ENCODE measurements around the gene MAFF. TPM values are rescaled to one million over a fixed set of nuclear protein-coding genes. Genes with fewer than 3 reads are reported as not detected.

The MAFF gene
- total RNA-seq, 2 experiments from 2014 or later = 25.6 to 27.3 TPM

GRCh38 chr22:38191055-38191454 lies 10.7 kb upstream of the MAFF start:
- no peaks in the 10 kb centered on the region for H3K36me3 ChIP-seq (ENCODE audit: insufficient read depth, low read length)
- CTCF ChIA-PET = no interaction called here
- POLR2A ChIA-PET = no interaction called here

DNA sequence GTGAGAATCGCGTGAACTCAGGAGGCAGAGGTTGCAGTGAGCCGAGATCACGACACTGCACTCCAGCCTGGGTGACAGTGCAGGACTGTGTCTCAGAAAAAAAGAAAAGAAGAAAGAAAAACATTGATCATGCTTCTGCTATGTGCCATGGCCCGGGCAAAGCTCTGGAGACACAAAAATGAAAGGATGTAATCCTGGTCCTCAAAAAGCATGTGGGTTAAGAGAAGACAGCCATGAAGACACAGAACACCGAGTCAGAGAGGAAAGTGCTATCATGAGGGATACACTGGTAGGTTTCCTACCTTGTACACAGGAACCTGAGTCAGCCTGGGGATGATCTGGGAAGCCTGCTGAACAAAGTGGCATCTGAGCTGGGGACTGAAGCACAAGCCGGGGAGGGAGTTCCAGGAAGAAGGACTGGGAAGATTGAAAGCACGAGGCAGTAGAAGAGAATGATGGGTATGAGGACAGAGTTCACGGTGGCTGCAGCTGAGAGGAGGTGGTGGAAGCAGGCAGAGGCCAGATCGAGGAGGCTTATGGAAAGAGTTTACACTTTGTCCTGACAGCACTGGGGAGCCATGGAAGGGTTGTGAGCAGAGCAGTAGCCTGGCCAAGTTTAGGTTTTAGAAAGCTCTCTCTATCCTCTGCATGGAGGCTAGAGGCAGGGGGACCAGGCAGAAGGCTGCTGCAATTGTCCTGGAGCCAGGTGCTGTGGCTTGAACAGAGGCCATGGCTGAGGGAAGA lies 9.9 kb upstream of the MAFF start:
- TF ChIP-seq CTCF (IDR thresholded peaks at IDR 0.05) = no peak
- Mint-ChIP-seq H3K9me3 (no peaks in the 10 kb centered on the region), H3K27me3 (no peaks in the 10 kb centered on the region), H3K36me3 (ENCODE audit: low read depth) (no peaks in the 10 kb centered on the region), H3K4me1 (ENCODE audit: low read depth) (no peaks in the 10 kb centered on the region), H3K4me3 (no peak overlapping the region), H3K27ac (no peak overlapping the region)
- intact Hi-C loops (cut with DNase I, micrococcal nuclease) = no loop called here
- ATAC-seq (ENCODE audit: poor library complexity) = no peak
- ChIA-PET POLR2A (no interaction called here), CTCF (no interaction called here)
- Histone ChIP-seq H3K4me1 (ENCODE audit: insufficient read depth, low read length) (peaks cover 5% of the 10 kb centered on the region), H3K27ac (ENCODE audit: low read depth in 1 of 2, low read length in 2 of 2) (no peak overlapping the region), H3K27me3 (ENCODE audit: control insufficient read depth in 1 of 2, insufficient read depth in 2 of 2, low read length in 2 of 2) (no peaks in the 10 kb centered on the region), H3K4me3 (ENCODE audit: low read length) (no peak overlapping the region), H3K36me3 (ENCODE audit: insufficient read depth, low read length) (no peaks in the 10 kb centered on the region), H3K9me3 (ENCODE audit: control insufficient read depth in 1 of 2, insufficient read depth in 1 of 2, low read length in 2 of 2) (no peaks in the 10 kb centered on the region)
- no peak for DNase-seq

More at GRCh38 chr22:38191055-38191454, 10.7 kb upstream of the MAFF start:
- Histone ChIP-seq H3K9me3 (ENCODE audit: control insufficient read depth in 1 of 2, insufficient read depth in 1 of 2, low read length in 2 of 2) (no peaks in the 10 kb centered on the region), H3K27me3 (ENCODE audit: control insufficient read depth in 1 of 2, insufficient read depth in 2 of 2, low read length in 2 of 2) (no peaks in the 10 kb centered on the region), H3K4me1 (ENCODE audit: insufficient read depth, low read length) (peaks cover 5% of the 10 kb centered on the region), H3K4me3 (ENCODE audit: low read length) (no peak overlapping the region), H3K27ac (ENCODE audit: low read depth in 1 of 2, low read length in 2 of 2) (no peak overlapping the region)
- Mint-ChIP-seq H3K4me1 (ENCODE audit: low read depth) (no peaks in the 10 kb centered on the region), H3K27ac (no peak overlapping the region), H3K36me3 (ENCODE audit: low read depth) (no peaks in the 10 kb centered on the region), H3K27me3 (no peaks in the 10 kb centered on the region), H3K4me3 (no peak overlapping the region), H3K9me3 (no peaks in the 10 kb centered on the region)
- no peak for DNase-seq
- no peak for ATAC-seq (ENCODE audit: poor library complexity)
- TF ChIP-seq CTCF (IDR thresholded peaks at IDR 0.05) = no peak
- intact Hi-C loops (cut with DNase I, micrococcal nuclease) = no loop called here

DNA sequence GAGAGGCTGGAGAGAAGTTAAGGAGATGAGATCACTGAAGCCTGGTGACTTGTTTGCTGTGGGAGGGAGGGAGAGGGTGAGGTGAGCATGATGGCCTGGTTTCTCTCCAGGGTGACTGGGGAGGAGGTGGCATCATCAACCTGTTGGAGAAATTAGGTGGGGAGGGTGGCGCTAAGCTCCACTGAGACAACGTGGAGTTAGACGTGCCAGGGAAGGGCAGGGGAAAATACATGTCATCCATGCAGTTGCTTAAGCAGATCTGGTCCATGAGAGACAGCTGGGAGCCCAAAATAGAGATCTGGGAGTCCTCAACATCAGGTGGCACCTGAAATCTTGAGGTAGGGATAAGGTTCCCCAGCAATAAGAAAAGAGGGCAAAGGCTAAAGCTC lies 9.3 kb upstream of the MAFF start:
- ATAC-seq (ENCODE audit: poor library complexity) = no peak
- H3K27me3 Mint-ChIP-seq = no peaks in the 10 kb centered on the region
- H3K4me3 Mint-ChIP-seq = no peak overlapping the region
- no peaks in the 10 kb centered on the region for H3K9me3 Mint-ChIP-seq
- no peaks in the 10 kb centered on the region for H3K36me3 Mint-ChIP-seq (ENCODE audit: low read depth)
- H3K4me1 ChIP-seq (ENCODE audit: insufficient read depth, low read length) = peaks cover 5% of the 10 kb centered on the region
- no peak overlapping the region for H3K27ac Mint-ChIP-seq
- H3K4me1 Mint-ChIP-seq (ENCODE audit: low read depth) = no peaks in the 10 kb centered on the region
- no peaks in the 10 kb centered on the region for H3K36me3 ChIP-seq (ENCODE audit: insufficient read depth, low read length)
- TF ChIP-seq CTCF (IDR thresholded peaks at IDR 0.05) = no peak
- POLR2A ChIA-PET = no interaction called here
- no peak overlapping the region for H3K27ac ChIP-seq (ENCODE audit: low read depth in 1 of 2, low read length in 2 of 2)
- CTCF ChIA-PET = no interaction called here
- intact Hi-C loops (cut with DNase I, micrococcal nuclease) = no loop called here
- no peaks in the 10 kb centered on the region for H3K27me3 ChIP-seq (ENCODE audit: control insufficient read depth in 1 of 2, insufficient read depth in 2 of 2, low read length in 2 of 2)
- DNase-seq = no peak
- H3K4me3 ChIP-seq (ENCODE audit: low read length) = no peak overlapping the region
- no peaks in the 10 kb centered on the region for H3K9me3 ChIP-seq (ENCODE audit: control insufficient read depth in 1 of 2, insufficient read depth in 1 of 2, low read length in 2 of 2)
